GM12878 (cell line): ENCODE measurements around the gene SRGAP2C.
"Not testable (repeated sequence)": the region's sequence is repeated elsewhere in the genome, so short reads cannot be mapped to it uniquely, and the experiment has no call there.

Experiments used
- CBFB ChIP-seq: IDR thresholded peaks from 2 replicates; pipeline ENCODE4 v1.6.1; 2016; ENCODE audit warnings: antibody characterized with exemption, low read depth
- CUX1 ChIP-seq: IDR thresholded peaks from 2 replicates; pipeline ENCODE4 v1.6.1; 2012; ENCODE audit warnings: improper control_type of control experiment, low read depth, low read length; ENCODE audit not compliant: insufficient replicate concordance
- ETV6 ChIP-seq, 2 experiments: fragments of 450-650 bp in 1 of 2; IDR thresholded peaks in 1 of 2; conservative IDR thresholded peaks in 1 of 2; 2 replicates each; pipeline ENCODE4 v1.6.1; 2014; ENCODE audit warnings: antibody characterized with exemption in 1 of 2, borderline replicate concordance in 1 of 2, low read depth in 1 of 2, mild to moderate bottlenecking in 1 of 2, moderate library complexity in 1 of 2
- HCFC1 ChIP-seq: fragments of 150-350 bp; IDR thresholded peaks from 2 replicates; pipeline ENCODE4 v1.6.1; 2014; ENCODE audit warnings: low read length
- POLR2A ChIP-seq: IDR thresholded peaks from 2 replicates; pipeline ENCODE4 v1.6.1; 2011; ENCODE audit warnings: low read depth, mild to moderate bottlenecking, low read length
- SMC3 ChIP-seq: IDR thresholded peaks from 2 replicates; pipeline ENCODE4 v1.6.1; 2011; ENCODE audit warnings: low read length, improper control_type of control experiment, borderline replicate concordance
- SPI1 ChIP-seq: IDR thresholded peaks from 2 replicates; pipeline ENCODE4 v1.6.1; 2011; ENCODE audit warnings: low read depth, mild to moderate bottlenecking, low read length, moderate library complexity, borderline replicate concordance; ENCODE audit not compliant: insufficient read depth
- TF ChIP-seq, protein P1 (sequence below), 3 experiments: IDR thresholded peaks in 2 of 3; conservative IDR thresholded peaks in 1 of 3; 2 replicates each; pipeline ENCODE4 v1.5.1; 2011; ENCODE audit warnings: low read depth in 3 of 3, low read length in 3 of 3, mild to moderate bottlenecking in 3 of 3, control low read depth in 2 of 3, moderate library complexity in 2 of 3, inconsistent platforms in 1 of 3, mixed read lengths in 1 of 3; ENCODE audit not compliant: control insufficient read depth in 2 of 3, insufficient read depth in 1 of 3; ENCODE audit errors: extremely low read depth in 1 of 3

- not testable (repeated sequence) for TF ChIP-seq HCFC1; CUX1; SMC3; SPI1; CBFB; POLR2A; ETV6 (conservative IDR thresholded peaks at IDR 0.05 in 1 of 2, IDR thresholded peaks at IDR 0.05 in 1 of 2; ENCODE audit: borderline replicate concordance in 1 of 2, low read depth in 1 of 2)
- TF ChIP-seq, protein P1, sequence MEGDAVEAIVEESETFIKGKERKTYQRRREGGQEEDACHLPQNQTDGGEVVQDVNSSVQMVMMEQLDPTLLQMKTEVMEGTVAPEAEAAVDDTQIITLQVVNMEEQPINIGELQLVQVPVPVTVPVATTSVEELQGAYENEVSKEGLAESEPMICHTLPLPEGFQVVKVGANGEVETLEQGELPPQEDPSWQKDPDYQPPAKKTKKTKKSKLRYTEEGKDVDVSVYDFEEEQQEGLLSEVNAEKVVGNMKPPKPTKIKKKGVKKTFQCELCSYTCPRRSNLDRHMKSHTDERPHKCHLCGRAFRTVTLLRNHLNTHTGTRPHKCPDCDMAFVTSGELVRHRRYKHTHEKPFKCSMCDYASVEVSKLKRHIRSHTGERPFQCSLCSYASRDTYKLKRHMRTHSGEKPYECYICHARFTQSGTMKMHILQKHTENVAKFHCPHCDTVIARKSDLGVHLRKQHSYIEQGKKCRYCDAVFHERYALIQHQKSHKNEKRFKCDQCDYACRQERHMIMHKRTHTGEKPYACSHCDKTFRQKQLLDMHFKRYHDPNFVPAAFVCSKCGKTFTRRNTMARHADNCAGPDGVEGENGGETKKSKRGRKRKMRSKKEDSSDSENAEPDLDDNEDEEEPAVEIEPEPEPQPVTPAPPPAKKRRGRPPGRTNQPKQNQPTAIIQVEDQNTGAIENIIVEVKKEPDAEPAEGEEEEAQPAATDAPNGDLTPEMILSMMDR (IDR thresholded peaks at IDR 0.05 in 2 of 3, conservative IDR thresholded peaks at IDR 0.05 in 1 of 3; ENCODE audit: control insufficient read depth in 2 of 3, extremely low read depth in 1 of 3, insufficient read depth in 1 of 3, low read depth in 3 of 3, low read length in 3 of 3): not testable (repeated sequence)
Measured at GRCh38 chr1:121332599-121333562, 148.1 kb downstream of the SRGAP2C start.
